ENCODE data around the gene SLC27A2.

The SLC27A2 gene

DNA sequence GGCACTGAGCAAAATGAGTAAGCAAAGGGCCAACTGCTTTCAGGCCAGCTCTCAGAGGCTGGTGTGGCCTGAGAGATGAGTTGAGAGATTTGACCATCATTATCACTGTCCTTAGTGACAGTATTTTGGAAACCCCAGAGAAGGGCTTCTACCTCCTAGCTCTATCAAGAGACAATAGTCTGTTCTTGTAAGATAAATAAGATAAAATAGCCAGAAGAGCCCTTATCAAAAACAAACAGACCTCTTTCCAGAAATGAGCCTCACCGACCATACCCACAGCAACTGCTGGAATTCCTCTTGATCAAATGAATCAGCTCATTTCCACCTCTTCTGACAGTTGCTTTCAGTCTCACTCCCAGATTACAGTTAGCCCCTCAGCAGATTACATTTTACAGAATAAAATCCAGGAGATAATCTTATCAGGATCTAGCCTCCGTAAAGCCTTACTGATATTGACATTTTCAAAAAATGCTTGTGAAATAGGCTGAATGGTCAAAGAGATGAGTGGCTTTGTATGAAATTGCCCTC lies 79.0 kb downstream of the SLC27A2 start:
- TF ChIP-seq, protein P1, sequence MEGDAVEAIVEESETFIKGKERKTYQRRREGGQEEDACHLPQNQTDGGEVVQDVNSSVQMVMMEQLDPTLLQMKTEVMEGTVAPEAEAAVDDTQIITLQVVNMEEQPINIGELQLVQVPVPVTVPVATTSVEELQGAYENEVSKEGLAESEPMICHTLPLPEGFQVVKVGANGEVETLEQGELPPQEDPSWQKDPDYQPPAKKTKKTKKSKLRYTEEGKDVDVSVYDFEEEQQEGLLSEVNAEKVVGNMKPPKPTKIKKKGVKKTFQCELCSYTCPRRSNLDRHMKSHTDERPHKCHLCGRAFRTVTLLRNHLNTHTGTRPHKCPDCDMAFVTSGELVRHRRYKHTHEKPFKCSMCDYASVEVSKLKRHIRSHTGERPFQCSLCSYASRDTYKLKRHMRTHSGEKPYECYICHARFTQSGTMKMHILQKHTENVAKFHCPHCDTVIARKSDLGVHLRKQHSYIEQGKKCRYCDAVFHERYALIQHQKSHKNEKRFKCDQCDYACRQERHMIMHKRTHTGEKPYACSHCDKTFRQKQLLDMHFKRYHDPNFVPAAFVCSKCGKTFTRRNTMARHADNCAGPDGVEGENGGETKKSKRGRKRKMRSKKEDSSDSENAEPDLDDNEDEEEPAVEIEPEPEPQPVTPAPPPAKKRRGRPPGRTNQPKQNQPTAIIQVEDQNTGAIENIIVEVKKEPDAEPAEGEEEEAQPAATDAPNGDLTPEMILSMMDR (conservative IDR thresholded peaks at IDR 0.05): no peak

DNA sequence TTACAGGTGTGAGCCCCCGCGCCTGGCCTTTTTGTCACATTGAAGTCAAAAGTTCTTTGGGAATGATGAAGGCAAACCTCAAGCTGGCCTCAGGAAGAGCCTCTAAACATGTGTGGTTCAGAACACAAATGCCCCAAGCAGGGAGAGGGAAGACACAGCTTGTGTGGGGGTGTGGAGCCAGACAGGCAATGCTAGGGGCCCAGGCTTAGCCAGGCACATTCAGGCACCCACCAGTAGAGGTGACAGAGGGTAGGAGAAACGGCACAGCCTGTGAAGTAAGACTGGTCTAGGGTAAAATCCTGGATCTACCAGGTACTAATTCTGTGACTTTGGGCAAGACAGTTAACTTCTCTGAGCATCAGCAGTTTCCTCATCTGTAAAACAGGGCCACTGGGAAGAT lies 80.0 kb downstream of the SLC27A2 start:
- 0 out of 2 replicates have a peak overlapping the region, but pooled peaks have one; percentile 30 for H3K27ac ChIP-seq
- TF ChIP-seq, protein P1 (conservative IDR thresholded peaks at IDR 0.05): no peak

More for the DNA sequence above, 79.0 kb downstream of the SLC27A2 start:
- H3K27ac ChIP-seq: peak overlapping the region; percentile 30; the same call in 1 of the 2 replicates

DNA sequence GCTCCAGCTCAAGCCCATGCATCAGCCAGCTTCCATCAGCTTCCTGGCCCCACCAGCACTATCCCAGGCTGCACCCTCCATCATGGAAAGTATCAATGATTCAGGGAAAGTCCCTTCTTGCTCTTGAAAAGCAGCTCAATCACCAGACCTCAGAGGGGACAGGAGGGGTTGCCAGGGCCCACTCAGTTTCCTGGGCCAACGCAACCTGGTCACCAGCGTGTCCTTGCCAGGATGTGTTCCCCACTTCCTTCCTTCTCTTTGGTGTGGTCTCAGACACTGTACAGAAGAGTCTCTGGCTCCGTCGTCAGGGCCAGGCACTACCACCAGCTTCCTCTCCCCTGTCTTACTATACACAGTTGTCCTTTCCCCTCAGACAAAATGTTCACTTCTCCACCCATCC lies 80.5 kb downstream of the SLC27A2 start:
- TF ChIP-seq, protein P1 (conservative IDR thresholded peaks at IDR 0.05): no peak
- no peak overlapping the region for H3K27ac ChIP-seq

- H3K27ac ChIP-seq: no peak within 1 kb of the TSS
- TF ChIP-seq, protein P1 (conservative IDR thresholded peaks at IDR 0.05): no peak
Observed at GRCh38 chr15:50265620-50266019, 83.6 kb downstream of the SLC27A2 start, which contains the start of gene HDC. Gene HDC (minus strand): TSS chr15:50265726. CDS start chr15:50265623, 103 bp downstream.

DNA sequence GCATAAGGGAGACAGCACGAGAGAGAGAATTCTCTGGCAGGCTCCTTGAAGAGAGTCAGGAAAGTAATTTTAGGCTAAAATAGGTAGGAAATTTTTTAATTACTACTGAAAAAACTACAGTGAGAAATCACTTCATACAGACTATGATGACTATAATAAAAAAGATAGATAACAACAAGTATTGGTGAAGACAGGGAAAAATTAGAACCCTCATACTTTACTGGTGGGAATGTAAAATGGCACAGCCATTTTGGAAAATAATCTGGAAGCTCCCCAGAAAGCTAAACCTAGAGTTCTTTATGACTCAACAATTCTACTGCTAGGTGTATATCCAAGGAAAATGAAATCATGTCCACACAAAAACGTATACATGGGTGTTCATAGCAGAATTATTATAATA lies 85.6 kb downstream of the SLC27A2 start:
- H3K27ac ChIP-seq: no peak overlapping the region
- TF ChIP-seq, protein P1 (conservative IDR thresholded peaks at IDR 0.05): no peak

DNA sequence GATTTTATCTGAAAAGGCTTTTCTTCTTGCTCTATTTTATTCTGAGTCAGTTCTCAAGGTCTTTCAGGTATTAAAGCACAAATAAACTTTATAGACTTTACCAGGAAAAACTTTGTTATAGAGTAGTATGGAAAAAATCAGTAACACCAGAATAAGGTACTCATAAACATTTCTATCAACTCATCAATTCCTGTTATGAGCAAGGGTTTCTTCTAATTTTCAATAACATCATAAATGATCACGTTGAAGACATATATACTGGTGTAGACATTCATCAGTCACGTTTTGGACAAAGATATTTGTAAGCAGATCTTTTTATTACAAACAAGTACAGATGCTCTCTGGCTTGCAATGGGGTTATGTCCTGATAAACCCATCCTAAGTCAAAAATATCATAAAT lies 93.1 kb downstream of the SLC27A2 start:
- TF ChIP-seq, protein P1 (conservative IDR thresholded peaks at IDR 0.05): no peak
- no peak overlapping the region for H3K27ac ChIP-seq

DNA sequence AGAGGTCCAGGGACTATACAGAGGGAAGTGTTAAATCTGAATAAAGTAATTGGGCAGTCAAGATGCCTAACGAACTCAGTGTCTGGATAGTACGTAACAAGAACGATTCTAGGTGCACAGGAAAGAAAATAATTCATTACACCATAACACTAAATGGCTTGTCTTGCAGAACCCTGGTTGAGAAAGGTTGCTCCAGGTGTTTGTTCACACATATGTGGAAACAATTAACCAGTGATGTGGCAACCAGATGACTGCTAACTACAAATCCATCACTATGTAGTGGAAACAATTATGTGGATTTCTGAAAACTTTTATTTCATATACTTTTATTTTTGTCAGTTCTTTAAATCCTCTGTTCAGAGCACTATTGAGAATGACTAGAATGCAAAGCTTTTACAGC lies 93.9 kb downstream of the SLC27A2 start:
- no peak overlapping the region for H3K27ac ChIP-seq
- TF ChIP-seq, protein P1 (conservative IDR thresholded peaks at IDR 0.05): no peak

Data from VCaP (cell line).